Stimulated activated CD4-positive, alpha-beta T cell treated with anti-CD3 and anti-CD28 coated beads, Interleukin-15, amount 100 ng/mL, for 24 hours (primary cell): ENCODE results near the gene HEMK1.

Source experiments
- DNase-seq: peaks from one replicate; pipeline ENCODE4 v3.0.0-alpha.2; 2020

HEMK1 gene

DNA sequence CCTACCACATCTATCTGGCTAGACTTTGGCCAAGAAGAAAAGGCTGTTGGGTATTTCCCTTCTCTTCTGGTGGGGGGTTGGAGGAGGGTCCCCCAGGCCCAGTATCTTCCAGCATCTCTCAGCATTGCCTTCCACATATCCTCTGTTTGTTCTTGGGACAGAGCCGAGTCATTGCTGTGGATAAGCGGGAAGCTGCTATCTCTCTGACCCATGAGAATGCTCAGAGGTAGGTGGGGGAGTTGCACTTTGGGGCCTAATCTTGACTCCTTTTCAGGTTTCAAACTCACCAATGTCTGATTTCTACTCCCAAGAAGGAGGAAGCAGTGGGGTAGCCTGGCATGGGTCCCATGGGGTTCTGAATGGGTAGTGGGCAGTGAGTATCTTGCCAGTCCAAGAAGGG, 8.0 kb downstream of the HEMK1 start:
- no peak for DNase-seq

DNA sequence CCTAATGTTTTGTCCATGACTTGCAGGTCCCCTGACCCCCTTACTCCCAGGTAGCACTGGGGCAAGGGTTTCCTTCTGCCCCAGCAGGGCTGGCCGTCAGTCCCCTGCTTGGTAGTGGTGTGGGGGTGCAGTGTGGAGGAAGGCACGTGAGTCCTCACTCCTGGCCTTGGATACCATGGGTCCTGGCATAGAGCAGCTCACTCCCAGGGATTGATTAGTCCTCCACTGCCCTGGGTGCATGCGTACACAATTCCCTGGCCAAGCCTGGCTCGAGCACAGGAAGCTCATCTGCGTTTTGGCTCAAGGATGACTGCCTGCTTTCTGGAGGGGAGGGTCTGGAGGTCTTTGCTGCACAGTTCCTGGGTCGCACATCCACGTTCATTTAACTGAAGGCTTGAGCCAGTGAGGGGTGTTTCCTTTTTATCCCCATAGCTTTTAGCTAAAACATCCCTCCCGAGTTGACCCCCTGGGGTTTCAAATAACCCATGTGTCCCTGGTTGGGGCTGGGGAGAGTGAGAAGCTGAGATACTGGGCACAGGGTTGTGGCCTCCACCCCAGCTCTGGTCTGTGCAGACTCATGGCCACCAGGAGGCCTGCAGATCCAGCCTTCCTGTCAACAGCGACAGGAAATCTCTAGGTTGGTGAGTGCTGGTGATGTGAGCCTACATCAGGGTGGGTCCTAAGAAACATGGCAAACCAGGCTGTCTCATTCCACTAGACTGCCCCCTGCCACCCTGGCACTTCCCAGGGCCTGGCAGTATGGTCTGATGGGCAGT, 11.5 kb downstream of the HEMK1 start:
- DNase-seq: no peak

DNA sequence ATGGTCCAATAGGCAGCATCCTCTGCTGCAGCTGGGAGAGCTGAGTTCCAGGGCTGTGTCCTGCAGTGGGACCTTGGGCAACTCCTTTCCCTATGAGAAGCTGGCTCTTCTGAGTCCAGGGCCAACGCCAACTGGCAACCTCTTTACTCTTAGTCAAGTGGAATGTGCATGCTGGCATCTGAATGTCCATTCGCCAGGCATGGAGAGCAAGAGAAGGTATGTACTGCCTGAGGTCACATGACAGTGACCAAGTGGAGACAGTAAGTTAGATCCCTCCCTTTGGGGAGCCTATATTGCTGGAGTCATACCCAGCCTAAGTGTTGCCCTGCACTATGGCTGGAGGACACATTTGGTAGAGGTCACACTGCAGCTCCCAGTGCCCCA, 12.1 kb downstream of the HEMK1 start:
- DNase-seq: no peak

DNA sequence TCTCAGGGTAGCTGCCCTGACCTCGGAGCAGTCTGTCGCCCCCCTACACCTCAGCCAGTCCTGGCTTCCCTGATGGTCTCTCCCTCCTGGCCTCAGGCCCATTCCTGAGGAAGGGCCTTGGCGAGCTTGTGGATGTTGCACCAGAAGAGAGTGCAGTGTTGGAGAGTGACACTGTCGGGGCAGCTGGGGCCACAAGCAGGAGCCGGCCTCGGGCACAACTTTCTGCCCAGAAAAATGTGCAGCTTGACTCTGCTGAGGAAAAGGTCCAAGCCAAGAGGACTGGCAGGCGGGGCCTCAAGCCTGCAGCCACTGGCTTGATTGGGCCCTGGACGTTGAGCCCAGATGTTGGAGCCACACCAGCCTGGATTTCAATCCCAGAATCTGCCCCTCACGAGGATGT, 12.8 kb downstream of the HEMK1 start:
- DNase-seq: no peak

DNA sequence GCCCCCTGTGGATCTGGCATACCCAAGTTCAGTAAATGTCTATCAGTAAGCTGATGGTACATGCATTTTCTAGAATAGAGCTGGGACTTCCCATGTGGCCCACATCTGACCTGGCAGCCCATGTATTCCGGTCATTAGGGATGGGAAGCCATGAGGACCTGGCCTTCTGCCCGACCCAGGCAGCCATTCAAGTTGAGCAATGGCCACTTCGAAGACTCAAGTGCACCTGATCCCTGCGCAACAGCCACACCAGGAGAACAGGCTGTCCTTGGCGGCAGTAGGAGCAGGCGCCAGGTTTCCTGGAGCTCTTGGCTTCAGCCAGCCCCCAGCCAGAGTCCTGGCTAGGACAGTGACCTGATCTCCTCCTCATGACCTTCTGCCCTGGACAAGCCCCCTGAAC, 14.6 kb downstream of the HEMK1 start:
- DNase-seq: no peak

DNA sequence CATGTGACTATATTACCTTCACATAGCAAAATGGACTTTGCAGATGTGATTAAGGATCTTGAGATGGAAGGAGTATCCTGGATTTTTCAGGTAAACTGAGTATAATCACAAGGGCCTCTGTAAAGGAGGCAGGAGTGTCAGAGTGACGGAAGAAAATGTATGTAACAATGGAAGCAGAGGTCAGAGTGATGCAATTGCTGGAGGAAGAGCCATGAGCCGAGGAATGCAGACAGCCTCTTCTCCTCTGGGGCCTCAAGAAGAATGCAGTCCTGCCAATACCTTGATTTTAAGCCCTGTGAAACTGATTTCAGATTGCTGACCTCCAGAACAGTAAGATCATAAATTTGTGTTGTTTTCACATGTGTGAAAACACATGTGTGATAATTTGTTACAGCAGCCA, 15.1 kb downstream of the HEMK1 start:
- DNase-seq: no peak

DNA sequence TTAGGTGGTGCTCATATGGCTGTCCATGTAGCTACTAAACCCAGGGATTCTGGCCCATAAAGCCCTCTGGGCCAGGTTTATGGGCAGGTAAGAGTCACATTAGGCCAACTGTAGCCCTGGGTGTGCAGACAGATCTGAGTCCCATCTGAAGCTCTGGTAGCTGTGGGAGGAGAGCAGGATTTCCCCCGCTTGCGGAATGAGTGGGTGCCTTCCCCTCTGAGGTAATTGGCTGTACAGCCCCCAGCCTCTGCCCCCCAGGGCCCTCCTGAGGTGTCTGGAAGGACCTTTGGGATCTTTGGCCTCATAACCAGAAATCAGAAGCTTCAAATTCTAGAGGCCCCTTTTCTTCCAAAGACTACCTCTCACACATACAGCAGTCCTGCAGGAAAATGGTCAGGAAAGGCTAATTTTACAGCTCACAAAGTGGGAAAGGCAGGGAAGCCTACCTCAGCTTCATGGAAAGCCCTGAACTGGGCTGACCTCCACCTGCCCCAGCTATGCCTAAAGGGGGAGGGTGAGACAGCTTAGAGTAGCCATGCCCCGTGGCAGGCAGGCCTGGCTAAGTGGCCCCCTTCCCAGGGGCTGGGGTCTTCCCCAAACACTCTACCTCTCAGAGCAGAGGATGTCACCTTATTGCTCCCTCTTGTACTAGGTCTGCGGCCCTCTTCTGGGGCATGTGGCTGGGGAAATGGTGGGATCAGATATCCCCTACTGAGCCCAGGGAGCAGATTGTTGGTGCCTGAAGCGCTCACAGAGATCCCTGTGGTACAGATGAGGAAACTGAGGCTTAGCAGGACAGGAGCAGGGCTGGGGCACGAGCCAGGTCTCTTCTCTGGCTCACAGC, 16.8 kb downstream of the HEMK1 start:
- peak; percentile 79 for DNase-seq

DNA sequence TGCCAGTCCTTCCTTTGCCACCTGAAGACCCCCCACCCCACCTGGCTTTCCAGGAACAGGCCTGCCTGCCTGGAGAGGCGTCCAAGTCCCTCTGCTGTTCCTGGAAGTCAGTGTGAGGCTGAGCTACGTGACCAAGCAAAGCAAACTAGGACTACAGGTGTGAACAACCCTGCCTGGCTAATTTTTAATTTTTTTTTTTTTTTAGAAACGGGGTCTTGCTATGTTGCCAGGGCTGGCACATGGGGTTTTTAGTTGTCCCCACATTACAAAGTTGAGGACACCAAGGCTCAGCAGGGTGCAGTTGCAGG, 17.4 kb downstream of the HEMK1 start:
- no peak for DNase-seq

DNA sequence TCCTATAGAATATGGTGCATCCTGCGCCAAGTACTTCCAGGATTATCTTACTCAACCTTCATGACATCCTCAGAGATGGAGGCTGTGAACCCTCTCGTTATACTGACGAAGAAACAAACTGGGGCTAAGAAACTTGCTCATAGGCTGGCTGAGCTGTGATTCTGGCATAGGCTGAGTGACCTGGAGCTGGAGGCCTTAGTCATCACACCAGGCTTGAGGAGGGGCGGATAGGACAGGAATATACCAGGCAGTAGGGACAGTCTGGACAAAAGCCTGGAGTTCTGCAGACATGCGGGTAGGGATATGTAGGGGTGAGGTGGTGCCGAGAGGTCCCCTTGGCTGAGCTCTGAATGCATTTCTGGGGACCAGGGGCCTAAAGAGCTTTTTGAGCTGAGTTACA, 18.1 kb downstream of the HEMK1 start:
- DNase-seq: no peak

DNA sequence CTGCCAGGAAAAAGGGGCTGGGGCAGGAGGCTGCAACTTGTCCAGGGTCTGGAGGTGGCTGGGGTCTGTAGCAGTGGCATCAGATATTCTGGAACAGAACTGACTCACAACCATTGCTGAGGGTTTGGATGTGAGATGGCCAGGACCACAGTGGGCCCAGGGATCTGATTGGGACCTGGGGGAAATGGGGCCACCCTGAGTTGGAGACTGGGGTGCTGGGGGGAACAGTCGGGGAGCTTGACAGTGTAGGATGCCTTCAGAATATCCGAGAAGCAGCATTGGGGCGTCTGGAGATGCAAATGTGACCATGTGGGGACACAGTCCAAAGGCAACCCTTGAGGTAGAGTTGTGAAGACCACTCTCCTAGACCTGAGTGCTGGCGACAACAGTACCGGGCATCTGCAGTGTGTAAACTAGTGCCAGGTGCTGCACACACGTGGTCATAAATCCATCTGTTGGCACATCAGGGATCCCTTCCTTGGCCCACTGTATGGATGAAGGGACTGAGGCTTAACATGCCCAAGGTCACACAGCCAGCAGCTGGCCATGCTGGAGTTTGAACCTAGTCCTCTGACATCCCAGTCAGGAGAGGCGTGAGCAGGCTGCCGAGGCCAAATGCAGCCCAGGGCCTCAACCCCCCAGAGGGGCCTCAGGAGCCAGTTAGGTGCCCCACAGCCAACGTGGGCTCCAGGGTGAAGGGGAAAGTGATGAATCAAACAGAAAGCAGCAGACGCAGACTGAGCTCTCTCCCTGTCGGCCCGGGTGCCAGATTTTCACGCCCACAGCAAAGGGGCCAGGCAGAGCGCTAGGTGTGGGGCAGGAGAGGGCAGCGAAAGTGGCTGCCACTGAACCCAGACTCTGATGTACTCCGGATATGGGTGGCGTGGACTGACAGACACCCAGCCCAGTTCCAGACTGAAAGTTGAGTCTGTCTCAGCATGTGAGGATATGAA, 18.8 kb downstream of the HEMK1 start:
- peak; percentile 93 for DNase-seq

DNA sequence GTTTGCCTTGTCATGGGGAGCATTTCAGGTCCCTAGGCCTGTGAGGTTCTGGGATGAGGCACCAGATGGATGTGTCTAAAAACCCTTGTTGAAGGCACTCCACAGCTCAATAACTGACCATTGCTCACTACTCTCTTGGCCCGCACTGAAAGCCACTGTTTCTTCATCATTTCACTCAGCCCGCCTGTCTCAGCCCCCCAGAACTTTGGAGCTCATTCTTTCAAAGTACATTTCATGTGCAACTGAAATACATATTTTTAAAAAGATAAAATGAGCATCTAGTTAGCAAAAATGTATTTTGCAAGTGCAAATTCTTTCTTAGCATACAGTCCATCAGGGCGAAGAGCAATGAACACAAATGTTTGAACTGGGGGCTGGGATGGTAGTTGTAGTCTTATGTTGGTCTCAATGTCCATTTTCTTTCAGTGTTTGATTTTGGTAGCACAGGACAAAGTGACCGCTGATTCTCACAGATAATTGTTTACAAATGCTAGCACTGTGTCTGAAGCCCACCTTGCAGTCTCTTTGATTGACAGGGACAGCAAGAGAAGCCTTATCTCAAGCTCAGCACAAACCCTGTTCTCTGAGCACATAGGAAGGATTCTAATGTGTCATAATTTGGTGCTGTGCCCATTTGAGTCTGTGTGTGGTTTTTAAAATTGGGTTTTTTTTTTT, 19.6 kb downstream of the HEMK1 start:
- no peak for DNase-seq

DNA sequence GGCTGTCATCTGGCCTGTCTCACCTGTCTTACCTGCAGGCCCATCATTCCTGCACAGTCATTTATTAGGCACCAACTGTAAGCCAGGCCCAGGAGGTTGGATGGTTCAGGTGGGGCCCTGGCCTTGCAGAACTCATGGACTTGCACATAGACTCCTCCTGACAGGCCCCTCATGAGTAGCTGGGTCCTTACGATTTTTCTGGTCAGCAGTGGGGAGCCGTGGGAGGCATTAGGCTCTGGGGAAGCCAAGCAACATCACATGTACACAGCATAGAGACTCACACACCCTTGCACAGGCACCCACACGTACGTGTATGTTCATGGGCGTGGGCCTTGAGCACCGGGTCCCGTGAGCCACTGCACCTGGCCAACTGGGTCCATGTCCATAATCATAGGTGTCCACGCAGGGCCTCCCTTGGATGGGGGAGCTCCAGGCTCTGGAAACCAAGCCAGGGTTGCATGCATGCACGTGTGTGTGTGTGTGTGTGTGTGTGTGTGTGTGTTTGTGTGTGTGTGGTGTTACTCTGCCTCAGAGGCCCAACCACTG, 21.9 kb downstream of the HEMK1 start:
- DNase-seq: peak; percentile 61

DNA sequence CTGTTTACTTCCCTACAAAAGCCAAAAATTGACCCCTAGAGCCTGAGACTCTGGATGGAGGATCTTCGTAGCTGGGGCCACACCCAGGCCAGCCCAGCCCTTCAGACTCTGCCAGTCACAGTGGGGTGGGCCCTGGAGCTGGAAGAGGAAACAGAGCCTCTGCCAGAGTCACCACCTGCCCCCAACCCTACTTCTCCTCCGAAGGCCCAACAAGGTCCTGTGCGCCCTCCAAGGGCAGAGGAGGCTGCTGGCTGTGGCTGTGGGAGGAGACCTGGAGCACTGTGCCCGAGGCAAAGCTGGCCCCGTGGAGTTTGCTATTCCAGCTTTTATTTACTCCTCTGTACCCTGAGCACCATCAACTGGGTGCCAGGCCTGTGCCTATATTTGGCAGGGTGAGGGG, 23.2 kb downstream of the HEMK1 start:
- DNase-seq: peak; percentile 46

DNA sequence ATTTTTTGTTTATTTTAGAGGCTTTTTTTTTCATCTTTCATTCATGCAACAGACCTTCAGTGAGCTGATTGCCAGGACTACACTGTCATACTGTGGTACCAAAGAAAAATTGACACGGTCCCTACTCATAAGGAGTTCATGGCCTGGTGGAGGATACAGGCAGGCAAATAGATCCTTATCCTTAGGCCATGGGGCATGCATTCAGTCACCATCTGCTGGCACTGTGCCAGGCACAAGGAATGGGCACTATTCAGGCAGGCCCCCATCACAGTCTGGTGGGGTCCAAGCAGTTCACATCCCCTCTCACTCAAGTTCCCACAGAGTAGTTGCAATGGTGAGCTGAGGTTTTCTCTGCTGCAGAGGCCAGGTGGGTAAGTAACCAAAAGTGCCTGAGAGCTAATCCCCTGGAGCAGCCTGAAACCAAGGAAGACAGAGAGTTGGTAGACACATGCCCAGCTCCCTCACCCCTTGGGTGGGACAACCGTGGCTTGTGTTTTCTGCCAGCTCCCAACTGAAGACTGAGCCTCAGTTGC, 25.0 kb downstream of the HEMK1 start:
- DNase-seq: no peak

DNA sequence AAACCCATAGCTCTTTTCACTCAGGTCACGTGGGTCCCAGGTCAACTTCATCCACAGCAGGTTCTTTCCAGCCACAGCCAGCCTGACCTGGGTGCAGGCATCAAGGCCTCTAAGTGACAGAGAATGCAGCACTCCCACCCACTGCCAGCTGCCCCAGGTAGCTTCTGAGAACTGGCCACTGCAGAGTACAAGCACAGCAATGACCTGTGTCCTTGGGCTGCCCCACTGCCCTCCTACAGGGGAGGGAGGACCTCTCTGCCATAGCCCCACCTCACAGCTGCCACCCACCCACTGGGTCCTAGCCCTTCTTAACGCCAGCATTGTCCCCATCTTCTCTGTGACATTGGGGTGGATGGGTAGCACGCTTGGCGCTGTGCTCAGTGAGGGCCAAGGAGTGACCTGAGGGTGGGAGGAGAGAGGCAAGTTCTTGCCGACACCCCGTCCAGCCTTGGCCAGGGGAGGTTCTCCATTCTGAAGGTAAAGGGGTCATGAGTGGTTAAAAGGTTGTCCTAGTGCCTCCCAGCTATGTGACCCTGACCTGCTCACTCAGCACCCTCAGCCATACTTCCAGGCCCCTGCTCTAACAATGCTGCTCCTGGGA, 29.9 kb downstream of the HEMK1 start:
- no peak for DNase-seq

DNA sequence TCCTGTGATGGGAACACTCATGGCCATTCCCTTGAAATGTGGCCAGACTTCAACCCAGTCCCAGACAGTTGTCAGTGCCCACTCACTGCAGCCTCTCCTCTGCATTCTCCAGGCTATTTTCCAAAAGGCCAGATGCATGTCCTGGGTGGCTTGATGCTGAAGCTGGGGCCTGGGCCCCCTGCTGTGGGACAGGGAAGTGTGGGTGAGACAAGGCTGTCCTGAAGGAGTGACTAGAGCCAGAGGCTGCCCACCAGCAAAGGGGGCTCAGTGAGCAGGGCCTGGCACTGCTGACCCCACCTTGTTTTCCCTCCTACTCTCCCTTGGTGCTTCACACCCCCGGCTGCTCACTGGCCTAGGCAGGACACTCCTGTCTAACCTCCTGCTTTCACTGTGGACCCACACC, 30.4 kb downstream of the HEMK1 start:
- DNase-seq: no peak

DNA sequence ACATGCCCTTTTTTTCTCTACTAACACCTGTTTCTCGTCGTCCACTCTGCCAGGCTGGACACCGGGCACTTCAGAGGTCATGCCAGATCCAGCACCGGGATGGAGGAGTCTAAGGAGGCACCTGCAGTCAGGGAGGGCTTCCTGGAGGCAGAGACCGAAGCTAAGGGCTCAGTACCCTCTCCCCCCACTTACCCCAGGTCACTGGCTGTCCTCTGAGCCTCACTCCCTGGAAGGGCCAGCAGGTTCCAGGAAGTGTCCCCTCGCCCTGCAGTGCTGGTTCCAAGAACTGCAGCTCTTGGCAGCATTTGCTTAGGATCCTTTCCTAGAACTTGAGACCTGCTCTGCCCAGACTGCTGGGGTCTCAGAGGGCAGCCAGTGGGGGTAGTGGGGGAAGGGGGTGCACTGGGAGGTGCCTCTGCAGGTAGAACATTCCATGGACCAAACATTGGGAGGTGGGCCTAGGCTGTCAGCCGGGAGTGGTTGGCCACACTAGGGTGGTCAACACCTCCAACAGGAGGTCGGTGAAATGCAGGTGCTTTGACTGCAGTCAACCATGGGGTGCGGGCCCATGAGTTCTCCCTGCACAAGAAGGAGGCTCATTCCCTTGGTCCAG, 30.9 kb downstream of the HEMK1 start:
- DNase-seq: peak; percentile 46

DNA sequence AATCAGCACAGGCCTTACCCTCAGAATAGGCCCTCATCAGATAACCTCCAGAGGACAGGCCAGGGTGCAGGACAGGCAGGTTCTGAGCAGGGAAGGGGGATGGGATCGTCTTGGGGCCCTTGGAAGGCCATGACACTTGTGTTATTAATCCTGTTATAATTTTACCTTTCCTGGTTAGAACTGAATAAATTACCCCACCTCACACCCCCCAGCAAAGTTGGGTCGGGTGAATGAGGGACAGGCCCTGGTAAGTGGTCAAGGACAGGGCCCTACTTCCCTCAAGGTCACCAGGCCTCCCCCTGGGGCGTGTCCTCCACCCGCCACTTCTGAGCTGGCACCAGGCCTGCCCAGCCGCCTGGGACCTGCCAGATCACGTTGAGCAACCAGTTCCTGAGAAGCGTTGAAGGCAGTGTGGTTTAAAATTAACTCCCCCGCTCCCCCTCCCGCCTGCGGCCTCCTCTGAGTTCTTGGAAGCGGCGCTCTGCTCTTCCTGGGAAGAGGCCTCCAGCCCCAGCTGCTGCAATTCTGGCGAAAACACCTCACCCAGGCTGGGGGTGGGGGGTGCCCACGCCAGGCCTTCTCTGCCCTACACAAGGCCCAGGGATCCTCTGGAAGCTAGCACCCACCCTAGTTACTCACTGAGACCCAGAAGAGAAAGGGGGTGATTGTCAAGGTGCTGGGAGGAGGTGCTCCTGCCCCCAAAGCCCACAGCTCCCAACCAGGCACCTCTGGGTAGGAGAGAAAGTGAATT, 31.7 kb downstream of the HEMK1 start:
- DNase-seq: peak; percentile 97

DNA sequence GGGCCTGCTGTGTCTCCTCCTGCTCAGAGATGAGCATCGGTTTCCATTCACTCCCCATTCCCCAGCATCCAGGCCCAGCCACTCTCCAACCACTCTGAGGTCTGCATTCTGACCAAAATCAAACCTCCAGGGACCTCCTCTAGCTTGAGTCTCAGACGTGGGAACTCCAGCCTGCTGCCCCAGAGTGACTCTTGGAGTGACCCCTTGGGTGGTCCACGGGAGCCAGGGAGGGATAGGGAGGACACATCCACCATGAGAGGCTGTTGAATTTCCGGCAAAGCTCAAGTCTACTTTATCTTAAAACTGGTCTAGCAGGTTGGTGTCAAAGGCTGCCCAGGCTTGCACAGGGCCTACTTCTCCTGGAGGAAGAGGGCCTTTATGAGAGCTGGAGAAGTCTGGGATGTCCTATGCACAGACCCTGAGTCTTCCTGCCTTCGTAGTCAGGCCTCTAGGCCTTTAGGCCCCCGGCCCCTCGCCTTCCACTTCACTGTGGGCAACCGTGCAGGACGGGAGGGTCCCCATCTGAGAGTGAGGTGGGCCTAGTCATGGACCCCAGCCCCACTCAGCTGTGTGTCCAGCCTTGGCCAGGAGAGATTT, 33.4 kb downstream of the HEMK1 start:
- DNase-seq: no peak
